ENCODE measurements around the gene DPEP1.
"Not testable (repeated sequence)": the region's sequence is repeated elsewhere in the genome, so short reads cannot be mapped to it uniquely, and the experiment has no call there.

The DPEP1 gene

DNA sequence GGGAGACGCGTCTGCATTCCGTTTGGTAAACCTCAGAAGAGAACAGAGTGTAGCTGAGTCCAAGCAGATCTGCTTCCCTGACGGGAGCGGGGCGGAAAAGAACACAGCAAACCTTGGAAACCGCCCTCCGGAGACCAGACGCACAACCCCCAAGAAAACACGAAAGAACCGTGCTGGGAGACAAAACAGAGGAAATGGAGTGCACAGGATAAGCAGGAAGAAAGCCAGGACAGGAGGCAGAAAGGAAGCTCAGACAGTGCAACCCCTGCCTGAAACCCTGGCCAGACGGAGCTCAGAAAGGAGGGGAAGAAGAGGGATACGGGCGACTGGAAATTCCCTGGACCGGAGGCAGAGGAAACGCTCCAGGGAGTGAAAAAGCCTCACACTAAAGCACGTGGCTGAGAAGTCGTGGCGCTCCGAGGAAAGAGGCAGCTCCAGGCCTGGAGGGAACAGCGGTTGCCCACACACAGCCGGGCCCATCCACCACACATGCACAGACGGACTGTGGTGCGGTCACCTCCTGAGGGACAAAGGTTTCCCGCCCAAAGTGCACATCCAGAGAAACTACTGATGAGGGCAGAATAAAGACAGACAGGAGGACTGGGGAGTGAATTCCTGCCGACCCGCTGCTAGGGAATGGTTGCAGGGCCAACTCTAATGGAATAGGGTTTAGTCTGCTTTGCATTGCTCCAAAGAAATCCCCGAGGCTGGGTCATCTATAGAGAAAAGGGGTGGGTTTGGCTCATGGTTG lies 10.2 kb downstream of the DPEP1 start:
- H3K9me3 ChIP-seq (ENCODE audit: insufficient read depth, low read depth, low read length): no peaks in the 10 kb centered on the region
- H3K4me1 ChIP-seq (ENCODE audit: insufficient read depth, low read length): peaks cover 3% of the 10 kb centered on the region; the same call in 1 of the 2 replicates
- 66% methylated on average over 28 of the region's 28 CpGs for WGBS
- no peak overlapping the region; the same call in 1 of the 2 replicates for H3K9ac ChIP-seq (ENCODE audit: low read depth, low read length)
- H3K4me3 ChIP-seq (ENCODE audit: low read length): no peak overlapping the region
- H3K27ac ChIP-seq (ENCODE audit: low read depth, low read length): no peak overlapping the region
- peaks cover 15% of the 10 kb centered on the region for H3K27me3 ChIP-seq (ENCODE audit: insufficient read depth, low read length)
- H3K36me3 ChIP-seq (ENCODE audit: insufficient read depth, low read length): no peaks in the 10 kb centered on the region

GRCh38 chr16:89624777-89625761 lies 11.6 kb downstream of the DPEP1 start:
- no peaks in the 10 kb centered on the region for H3K36me3 ChIP-seq (ENCODE audit: insufficient read depth, low read length)
- WGBS: 60% methylated on average over 21 of the region's 21 CpGs
- H3K4me3 ChIP-seq (ENCODE audit: low read length): no peak overlapping the region
- H3K9me3 ChIP-seq (ENCODE audit: insufficient read depth, low read depth, low read length): 0 out of 2 replicates have a peak, but pooled peaks cover 2% of the 10 kb centered on the region
- H3K4me1 ChIP-seq (ENCODE audit: insufficient read depth, low read length): peaks cover 2% of the 10 kb centered on the region; the same call in 1 of the 2 replicates
- no peak overlapping the region for H3K9ac ChIP-seq (ENCODE audit: low read depth, low read length)
- H3K27me3 ChIP-seq (ENCODE audit: insufficient read depth, low read length): peaks cover 15% of the 10 kb centered on the region
- no peak overlapping the region for H3K27ac ChIP-seq (ENCODE audit: low read depth, low read length)

- WGBS: 94% methylated on average over 14 of the region's 17 CpGs
- no peaks in the 10 kb centered on the region for H3K4me1 ChIP-seq (ENCODE audit: insufficient read depth, low read length)
- no peak overlapping the region for H3K9ac ChIP-seq (ENCODE audit: low read depth, low read length)
- H3K36me3 ChIP-seq (ENCODE audit: insufficient read depth, low read length): no peaks in the 10 kb centered on the region
- H3K27ac ChIP-seq (ENCODE audit: low read depth, low read length): no peak overlapping the region
- no peak overlapping the region for H3K4me3 ChIP-seq (ENCODE audit: low read length)
- H3K27me3 ChIP-seq (ENCODE audit: insufficient read depth, low read length): peaks cover 7% of the 10 kb centered on the region
- H3K9me3 ChIP-seq (ENCODE audit: insufficient read depth, low read depth, low read length): 0 out of 2 replicates have a peak, but pooled peaks cover 3% of the 10 kb centered on the region
These were observed 16.6 kb downstream of the DPEP1 start for GRCh38 chr16:89629827-89630610.

- H3K9ac ChIP-seq (ENCODE audit: low read depth, low read length): no peak overlapping the region
- no peak overlapping the region for H3K27ac ChIP-seq (ENCODE audit: low read depth, low read length)
- no peak overlapping the region for H3K4me3 ChIP-seq (ENCODE audit: low read length)
These were observed 19.7 kb downstream of the DPEP1 start for GRCh38 chr16:89633064-89633631.

DNA sequence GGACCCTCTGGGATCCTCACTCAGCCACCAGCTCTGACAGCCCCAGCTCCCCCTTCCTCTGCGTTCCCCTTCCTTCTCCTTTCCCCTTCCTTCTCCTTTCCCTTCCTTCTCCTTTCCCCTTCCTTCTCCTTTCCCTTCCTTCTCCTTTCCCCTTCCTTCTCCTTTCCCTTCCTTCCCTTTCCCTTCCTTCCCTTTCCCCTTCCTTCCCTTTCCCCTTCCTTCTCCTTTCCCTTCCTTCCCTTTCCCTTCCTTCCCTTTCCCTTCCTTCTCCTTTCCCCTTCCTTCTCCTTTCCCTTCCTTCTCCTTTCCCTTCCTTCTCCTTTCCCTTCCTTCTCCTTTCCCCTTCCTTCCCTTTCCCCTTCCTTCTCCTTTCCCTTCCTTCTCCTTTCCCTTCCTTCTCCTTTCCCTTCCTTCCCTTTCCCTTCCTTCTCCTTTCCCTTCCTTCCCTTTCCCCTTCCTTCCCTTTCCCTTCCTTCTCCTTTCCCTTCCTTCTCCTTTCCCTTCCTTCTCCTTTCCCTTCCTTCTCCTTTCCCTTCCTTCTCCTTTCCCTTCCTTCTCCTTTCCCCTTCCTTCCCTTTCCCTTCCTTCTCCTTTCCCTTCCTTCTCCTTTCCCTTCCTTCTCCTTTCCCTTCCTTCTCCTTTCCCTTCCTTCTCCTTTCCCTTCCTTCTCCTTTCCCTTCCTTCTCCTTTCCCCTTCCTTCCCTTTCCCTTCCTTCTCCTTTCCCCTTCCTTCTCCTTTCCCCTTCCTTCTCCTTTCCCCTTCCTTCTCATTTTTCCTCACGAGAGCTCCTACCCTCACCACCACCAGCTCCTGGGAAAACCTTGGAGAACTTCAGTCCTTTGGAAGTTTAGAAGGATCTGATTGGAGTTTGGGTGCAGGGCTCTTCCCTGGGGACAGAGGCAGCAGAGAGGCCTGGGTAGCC lies 21.3 kb downstream of the DPEP1 start:
- not testable (repeated sequence) for H3K9ac ChIP-seq (ENCODE audit: low read depth, low read length); H3K36me3 ChIP-seq (ENCODE audit: insufficient read depth, low read length); H3K27ac ChIP-seq (ENCODE audit: low read depth, low read length); H3K27me3 ChIP-seq (ENCODE audit: insufficient read depth, low read length); H3K4me1 ChIP-seq (ENCODE audit: insufficient read depth, low read length); H3K9me3 ChIP-seq (ENCODE audit: insufficient read depth, low read depth, low read length); H3K4me3 ChIP-seq (ENCODE audit: low read length)
- 75% methylated on average over 1 of the region's 2 CpGs for WGBS

More at GRCh38 chr16:89633064-89633631, 19.7 kb downstream of the DPEP1 start:
- peaks cover 7% of the 10 kb centered on the region for H3K27me3 ChIP-seq (ENCODE audit: insufficient read depth, low read length)
- H3K4me1 ChIP-seq (ENCODE audit: insufficient read depth, low read length): no peaks in the 10 kb centered on the region
- no peaks in the 10 kb centered on the region for H3K36me3 ChIP-seq (ENCODE audit: insufficient read depth, low read length)
- 0 out of 2 replicates have a peak, but pooled peaks cover 3% of the 10 kb centered on the region for H3K9me3 ChIP-seq (ENCODE audit: insufficient read depth, low read depth, low read length)
- 84% methylated on average over 19 of the region's 19 CpGs for WGBS

GRCh38 chr16:89636663-89637062 lies 23.2 kb downstream of the DPEP1 start:
- Histone ChIP-seq H3K9me3 (ENCODE audit: insufficient read depth, low read depth, low read length) (no peaks in the 10 kb centered on the region), H3K27me3 (ENCODE audit: insufficient read depth, low read length) (peaks cover 7% of the 10 kb centered on the region), H3K4me1 (ENCODE audit: insufficient read depth, low read length) (no peaks in the 10 kb centered on the region), H3K36me3 (ENCODE audit: insufficient read depth, low read length) (no peaks in the 10 kb centered on the region), H3K27ac (ENCODE audit: low read depth, low read length) (no peak overlapping the region), H3K4me3 (ENCODE audit: low read length) (no peak overlapping the region), H3K9ac (ENCODE audit: low read depth, low read length) (no peak overlapping the region)
- 91% methylated on average over 12 of the region's 12 CpGs for WGBS

GRCh38 chr16:89637379-89637778 lies 23.9 kb downstream of the DPEP1 start:
- H3K27ac ChIP-seq (ENCODE audit: low read depth, low read length): no peak overlapping the region
- H3K9me3 ChIP-seq (ENCODE audit: insufficient read depth, low read depth, low read length): no peaks in the 10 kb centered on the region
- 88% methylated on average over 10 of the region's 10 CpGs for WGBS
- no peaks in the 10 kb centered on the region for H3K4me1 ChIP-seq (ENCODE audit: insufficient read depth, low read length)
- H3K4me3 ChIP-seq (ENCODE audit: low read length): no peak overlapping the region
- H3K27me3 ChIP-seq (ENCODE audit: insufficient read depth, low read length): peaks cover 7% of the 10 kb centered on the region
- H3K9ac ChIP-seq (ENCODE audit: low read depth, low read length): no peak overlapping the region
- H3K36me3 ChIP-seq (ENCODE audit: insufficient read depth, low read length): no peaks in the 10 kb centered on the region

- Histone ChIP-seq H3K27ac (ENCODE audit: low read depth, low read length) (no peak overlapping the region), H3K27me3 (ENCODE audit: insufficient read depth, low read length) (peaks cover 7% of the 10 kb centered on the region), H3K4me3 (ENCODE audit: low read length) (no peak overlapping the region), H3K9ac (ENCODE audit: low read depth, low read length) (no peak overlapping the region), H3K36me3 (ENCODE audit: insufficient read depth, low read length) (no peaks in the 10 kb centered on the region), H3K9me3 (ENCODE audit: insufficient read depth, low read depth, low read length) (no peaks in the 10 kb centered on the region), H3K4me1 (ENCODE audit: insufficient read depth, low read length) (no peaks in the 10 kb centered on the region)
- WGBS: 85% methylated on average over 5 of the region's 10 CpGs
These were observed 25.0 kb downstream of the DPEP1 start for GRCh38 chr16:89638455-89638854.

DNA sequence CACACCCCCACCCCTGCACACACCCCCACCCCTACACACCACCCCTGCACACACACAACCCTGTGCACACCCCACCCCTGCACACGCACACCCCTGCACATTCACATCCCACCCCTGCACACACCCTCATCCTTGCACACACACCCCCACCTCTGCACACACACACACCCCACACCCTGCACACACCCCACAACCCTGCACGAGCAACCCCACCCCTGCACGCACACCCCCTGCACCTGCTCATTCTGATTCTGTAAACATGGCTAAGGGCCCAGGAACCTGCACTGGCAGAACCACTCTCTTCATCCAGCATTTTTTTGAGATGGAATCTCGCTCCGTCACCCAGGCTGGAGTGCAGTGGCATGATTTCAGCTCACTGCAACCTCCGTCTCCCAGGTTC lies 25.9 kb downstream of the DPEP1 start:
- H3K4me1 ChIP-seq (ENCODE audit: insufficient read depth, low read length): no peaks in the 10 kb centered on the region
- no peak overlapping the region for H3K9ac ChIP-seq (ENCODE audit: low read depth, low read length)
- H3K9me3 ChIP-seq (ENCODE audit: insufficient read depth, low read depth, low read length): no peaks in the 10 kb centered on the region
- WGBS: 95% methylated on average over 6 of the region's 6 CpGs
- no peak overlapping the region for H3K27ac ChIP-seq (ENCODE audit: low read depth, low read length)
- no peak overlapping the region for H3K4me3 ChIP-seq (ENCODE audit: low read length)
- H3K27me3 ChIP-seq (ENCODE audit: insufficient read depth, low read length): peaks cover 4% of the 10 kb centered on the region
- H3K36me3 ChIP-seq (ENCODE audit: insufficient read depth, low read length): no peaks in the 10 kb centered on the region

All from HUES64 (cell line).